Stimulated activated CD8-positive, alpha-beta memory T cell treated with anti-CD3 and anti-CD28 coated beads, Interleukin-12 subunit alpha, Interleukin-12 subunit beta, amount 100 ng/mL, for 4 hours (primary cell): ENCODE data around the gene SCN2B.
A peak's percentile ranks its signal among the peaks of the same experiment; 100 is the strongest.
"Not testable (repeated sequence)": the region's sequence is repeated elsewhere in the genome, so short reads cannot be mapped to it uniquely, and the experiment has no call there.

Source experiments
- DNase-seq: peaks from one replicate; pipeline ENCODE4 v3.0.0-alpha.2; 2020; ENCODE audit warnings: low read depth

Gene SCN2B

GRCh38 chr11:118206391-118207031 is 30.1 kb upstream of the SCN2B start:
- no peak for DNase-seq

- DNase-seq = no peak
These were observed 29.4 kb upstream of the SCN2B start for GRCh38 chr11:118205606-118206378.

GRCh38 chr11:118202599-118203422 is 26.4 kb upstream of the SCN2B start:
- no peak for DNase-seq

- no peak for DNase-seq
These were observed 25.5 kb upstream of the SCN2B start for GRCh38 chr11:118201966-118202365.

GRCh38 chr11:118200901-118201680 is 24.7 kb upstream of the SCN2B start:
- no peak for DNase-seq

GRCh38 chr11:118200497-118200896 is 24.1 kb upstream of the SCN2B start:
- DNase-seq = no peak

- DNase-seq = no peak
These were observed 22.7 kb upstream of the SCN2B start for GRCh38 chr11:118199135-118199534.

GRCh38 chr11:118198370-118198769 is 21.9 kb upstream of the SCN2B start:
- DNase-seq = peak; percentile 58

- no peak for DNase-seq
These were observed 18.6 kb upstream of the SCN2B start for GRCh38 chr11:118194835-118195627.

GRCh38 chr11:118193910-118194566 is 17.6 kb upstream of the SCN2B start:
- DNase-seq = no peak

- not testable (repeated sequence) for DNase-seq
These were observed 16.4 kb upstream of the SCN2B start for GRCh38 chr11:118192817-118193216.

- DNase-seq = not testable (repeated sequence)
These were observed 14.6 kb upstream of the SCN2B start for GRCh38 chr11:118190942-118191506.

- DNase-seq = no peak
These were observed 10.1 kb upstream of the SCN2B start for GRCh38 chr11:118186346-118187107.

GRCh38 chr11:118184784-118185579 is 8.5 kb upstream of the SCN2B start:
- no peak for DNase-seq

GRCh38 chr11:118183691-118184090 is 7.3 kb upstream of the SCN2B start:
- not testable (repeated sequence) for DNase-seq

GRCh38 chr11:118180300-118180703 is 3.9 kb upstream of the SCN2B start:
- DNase-seq = no peak

- no peak for DNase-seq
These were observed 317 bp upstream of the SCN2B start for GRCh38 chr11:118176778-118177134.
